ENCODE measurements around the gene TEAD1.

Gene TEAD1

DNA sequence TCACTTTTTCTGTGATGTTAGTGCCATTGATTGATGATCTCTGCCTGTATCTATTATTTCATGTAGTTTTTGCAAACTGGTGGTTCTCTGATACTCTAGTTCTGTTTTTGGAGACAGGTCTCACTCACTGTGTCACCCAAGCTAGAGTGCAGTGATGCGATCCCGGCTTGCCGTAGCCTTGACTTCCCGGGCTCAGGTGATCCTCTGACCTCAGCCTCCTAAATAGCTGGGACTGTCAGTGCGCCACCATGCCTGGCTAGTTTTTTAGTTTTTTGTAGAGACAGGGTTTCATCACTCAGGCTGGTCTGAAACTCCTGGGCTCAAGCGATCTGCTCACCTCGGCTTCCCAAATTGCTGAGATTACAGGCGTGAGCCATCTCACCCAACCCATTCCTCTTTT, 16.4 kb downstream of the TEAD1 start:
- Histone ChIP-seq H3K36me3 (ENCODE audit: control insufficient read depth, insufficient read depth, low read length) (no peaks in the 10 kb centered on the region), H3K4me1 (ENCODE audit: control insufficient read depth, insufficient read depth, low read length) (peaks cover 47% of the 10 kb centered on the region), H3K4me3 (ENCODE audit: low read length) (no peak overlapping the region), H3K9me3 (ENCODE audit: control insufficient read depth, low read length) (no peaks in the 10 kb centered on the region), H3K9ac (ENCODE audit: low read length) (no peak overlapping the region), H3K27me3 (ENCODE audit: control insufficient read depth, insufficient read depth, low read length) (no peaks in the 10 kb centered on the region)

- no peaks in the 10 kb centered on the region for H3K27me3 ChIP-seq (ENCODE audit: control insufficient read depth, insufficient read depth, low read length)
- no peak overlapping the region for H3K4me3 ChIP-seq (ENCODE audit: low read length)
- H3K9me3 ChIP-seq (ENCODE audit: control insufficient read depth, low read length) = no peaks in the 10 kb centered on the region
- peaks cover 48% of the 10 kb centered on the region for H3K4me1 ChIP-seq (ENCODE audit: control insufficient read depth, insufficient read depth, low read length)
- H3K36me3 ChIP-seq (ENCODE audit: control insufficient read depth, insufficient read depth, low read length) = no peaks in the 10 kb centered on the region
- no peak overlapping the region for H3K9ac ChIP-seq (ENCODE audit: low read length)
These were observed 17.3 kb downstream of the TEAD1 start for GRCh38 chr11:12691473-12691872.

GRCh38 chr11:12692229-12693075, 18.2 kb downstream of the TEAD1 start:
- Histone ChIP-seq H3K4me3 (ENCODE audit: low read length) (peak overlapping the region; percentile 6), H3K9ac (ENCODE audit: low read length) (peak overlapping the region; percentile 71), H3K36me3 (ENCODE audit: control insufficient read depth, insufficient read depth, low read length) (no peaks in the 10 kb centered on the region), H3K27me3 (ENCODE audit: control insufficient read depth, insufficient read depth, low read length) (no peaks in the 10 kb centered on the region), H3K9me3 (ENCODE audit: control insufficient read depth, low read length) (no peaks in the 10 kb centered on the region), H3K4me1 (ENCODE audit: control insufficient read depth, insufficient read depth, low read length) (peaks cover 45% of the 10 kb centered on the region)

DNA sequence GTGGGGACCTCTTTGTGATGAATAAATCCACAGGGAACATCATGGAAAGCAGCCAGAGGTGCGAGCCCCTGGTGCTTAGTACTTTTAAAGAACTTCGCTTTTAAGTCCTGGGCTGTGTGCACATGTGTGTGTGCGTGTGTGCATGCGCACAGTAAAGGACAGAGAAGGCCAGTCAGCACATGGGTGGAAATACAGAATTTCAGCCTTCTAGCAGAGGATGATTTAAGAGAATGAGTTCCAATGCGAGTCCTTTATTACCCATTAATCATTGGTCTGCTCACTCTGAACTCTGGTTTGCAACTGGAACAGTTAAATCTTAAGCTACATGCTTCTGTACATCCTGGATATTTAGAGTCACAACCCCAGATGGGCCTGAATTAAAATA, 18.9 kb downstream of the TEAD1 start:
- Histone ChIP-seq H3K36me3 (ENCODE audit: control insufficient read depth, insufficient read depth, low read length) (no peaks in the 10 kb centered on the region), H3K4me1 (ENCODE audit: control insufficient read depth, insufficient read depth, low read length) (peaks cover 39% of the 10 kb centered on the region), H3K4me3 (ENCODE audit: low read length) (peak overlapping the region; percentile 6), H3K27me3 (ENCODE audit: control insufficient read depth, insufficient read depth, low read length) (no peaks in the 10 kb centered on the region), H3K9me3 (ENCODE audit: control insufficient read depth, low read length) (no peaks in the 10 kb centered on the region), H3K9ac (ENCODE audit: low read length) (peak overlapping the region; percentile 71)

DNA sequence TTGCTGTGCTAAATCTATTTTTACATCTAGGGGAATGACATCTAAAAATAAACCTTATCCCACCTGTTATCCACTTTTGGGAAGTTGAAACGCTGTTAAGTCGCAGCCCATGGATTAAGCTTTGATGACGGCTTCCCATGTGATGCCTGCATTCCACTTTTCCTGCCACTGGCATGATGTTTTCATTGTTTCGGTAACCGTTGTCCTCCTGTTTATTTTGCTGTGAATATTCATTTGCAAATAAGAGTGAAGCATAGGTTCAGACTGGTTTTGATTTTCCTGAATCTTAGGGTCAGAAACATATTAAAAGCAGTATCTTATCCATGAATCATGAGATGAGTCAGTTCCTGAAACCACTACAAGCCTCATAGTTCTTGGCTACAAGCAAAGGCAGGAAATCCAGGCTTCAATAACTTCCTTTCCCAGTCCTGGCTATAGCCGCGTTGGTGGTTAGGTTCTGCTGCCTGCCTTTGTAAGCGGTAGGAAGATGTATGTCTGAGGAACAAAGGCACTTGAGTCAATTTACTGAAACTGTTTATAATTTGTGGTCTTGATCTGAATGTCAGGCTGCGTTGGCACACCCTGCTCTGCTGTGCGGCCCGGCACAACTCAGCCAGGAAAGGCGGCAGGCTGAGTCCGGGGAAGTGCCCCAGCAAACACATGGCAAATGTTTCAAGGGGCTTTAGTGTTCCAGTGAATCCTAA, 19.4 kb downstream of the TEAD1 start:
- Histone ChIP-seq H3K36me3 (ENCODE audit: control insufficient read depth, insufficient read depth, low read length) (no peaks in the 10 kb centered on the region), H3K27me3 (ENCODE audit: control insufficient read depth, insufficient read depth, low read length) (no peaks in the 10 kb centered on the region), H3K4me3 (ENCODE audit: low read length) (peak overlapping the region; percentile 6), H3K9me3 (ENCODE audit: control insufficient read depth, low read length) (no peaks in the 10 kb centered on the region), H3K4me1 (ENCODE audit: control insufficient read depth, insufficient read depth, low read length) (peaks cover 38% of the 10 kb centered on the region), H3K9ac (ENCODE audit: low read length) (peak overlapping the region; percentile 71)

GRCh38 chr11:12694183-12694531, 19.9 kb downstream of the TEAD1 start:
- H3K27me3 ChIP-seq (ENCODE audit: control insufficient read depth, insufficient read depth, low read length) = no peaks in the 10 kb centered on the region
- H3K9ac ChIP-seq (ENCODE audit: low read length) = peak overlapping the region; percentile 71
- no peaks in the 10 kb centered on the region for H3K9me3 ChIP-seq (ENCODE audit: control insufficient read depth, low read length)
- peaks cover 38% of the 10 kb centered on the region for H3K4me1 ChIP-seq (ENCODE audit: control insufficient read depth, insufficient read depth, low read length)
- H3K4me3 ChIP-seq (ENCODE audit: low read length) = no peak overlapping the region
- H3K36me3 ChIP-seq (ENCODE audit: control insufficient read depth, insufficient read depth, low read length) = no peaks in the 10 kb centered on the region

- H3K9me3 ChIP-seq (ENCODE audit: control insufficient read depth, low read length) = no peaks in the 10 kb centered on the region
- H3K9ac ChIP-seq (ENCODE audit: low read length) = no peak overlapping the region
- no peaks in the 10 kb centered on the region for H3K27me3 ChIP-seq (ENCODE audit: control insufficient read depth, insufficient read depth, low read length)
- no peak overlapping the region for H3K4me3 ChIP-seq (ENCODE audit: low read length)
- no peaks in the 10 kb centered on the region for H3K36me3 ChIP-seq (ENCODE audit: control insufficient read depth, insufficient read depth, low read length)
- H3K4me1 ChIP-seq (ENCODE audit: control insufficient read depth, insufficient read depth, low read length) = peaks cover 38% of the 10 kb centered on the region
These were observed 21.1 kb downstream of the TEAD1 start for GRCh38 chr11:12695221-12695794.

DNA sequence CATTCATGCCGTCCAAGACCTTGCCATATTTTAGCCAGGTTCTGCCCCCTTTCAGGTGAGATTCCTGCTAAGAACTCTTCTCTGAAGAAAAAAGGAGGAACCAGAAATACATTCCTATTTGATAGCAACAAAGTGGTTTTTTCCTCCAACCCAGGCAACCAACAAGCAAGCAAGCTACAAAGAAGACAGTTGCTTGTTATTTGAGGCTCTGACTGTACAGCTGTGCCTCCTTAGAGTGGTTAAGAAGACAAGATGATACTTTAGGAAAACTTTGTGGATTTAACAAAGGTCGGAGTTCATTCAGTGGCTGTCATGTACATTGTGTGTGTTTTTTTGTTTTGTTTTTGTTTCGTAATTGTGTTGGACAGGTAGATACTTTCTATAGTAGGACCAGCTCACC, 21.7 kb downstream of the TEAD1 start:
- Histone ChIP-seq H3K4me1 (ENCODE audit: control insufficient read depth, insufficient read depth, low read length) (peaks cover 38% of the 10 kb centered on the region), H3K4me3 (ENCODE audit: low read length) (no peak overlapping the region), H3K36me3 (ENCODE audit: control insufficient read depth, insufficient read depth, low read length) (no peaks in the 10 kb centered on the region), H3K9ac (ENCODE audit: low read length) (no peak overlapping the region), H3K27me3 (ENCODE audit: control insufficient read depth, insufficient read depth, low read length) (no peaks in the 10 kb centered on the region), H3K9me3 (ENCODE audit: control insufficient read depth, low read length) (no peaks in the 10 kb centered on the region)

DNA sequence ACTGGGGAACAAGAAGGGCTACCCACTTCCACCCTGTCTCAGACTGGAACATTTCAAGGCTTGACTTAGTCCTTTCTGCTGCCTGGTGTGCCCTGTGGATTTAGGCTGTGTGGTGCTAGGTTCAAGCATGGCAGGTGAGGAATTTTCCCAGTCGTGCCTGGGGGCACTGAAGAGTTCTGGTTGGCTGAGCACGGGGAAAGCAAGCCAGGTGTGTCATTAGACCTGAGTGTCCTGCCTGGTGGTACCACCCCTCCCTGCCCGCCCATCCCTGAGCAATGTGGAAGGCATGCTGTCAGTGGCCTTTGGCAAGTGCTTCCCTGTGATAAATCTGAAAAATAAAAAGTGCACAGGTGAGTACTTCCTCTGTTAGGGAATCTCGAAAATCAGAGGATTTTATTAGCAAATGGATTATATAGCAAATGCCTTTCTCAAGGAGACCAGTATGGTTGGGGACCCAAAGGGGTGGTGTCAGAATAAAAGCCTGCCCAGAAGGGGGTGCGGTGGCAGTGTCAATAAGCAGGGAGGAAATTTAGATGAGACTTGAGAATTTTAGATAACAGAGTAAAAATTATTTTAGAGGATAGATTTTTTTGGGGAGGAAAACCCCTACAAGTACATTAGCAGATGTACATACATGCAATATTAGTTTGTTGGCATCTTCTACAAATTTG, 22.8 kb downstream of the TEAD1 start:
- Histone ChIP-seq H3K27me3 (ENCODE audit: control insufficient read depth, insufficient read depth, low read length) (no peaks in the 10 kb centered on the region), H3K4me1 (ENCODE audit: control insufficient read depth, insufficient read depth, low read length) (peaks cover 32% of the 10 kb centered on the region), H3K9ac (ENCODE audit: low read length) (no peak overlapping the region), H3K36me3 (ENCODE audit: control insufficient read depth, insufficient read depth, low read length) (no peaks in the 10 kb centered on the region), H3K9me3 (ENCODE audit: control insufficient read depth, low read length) (no peaks in the 10 kb centered on the region), H3K4me3 (ENCODE audit: low read length) (no peak overlapping the region)

DNA sequence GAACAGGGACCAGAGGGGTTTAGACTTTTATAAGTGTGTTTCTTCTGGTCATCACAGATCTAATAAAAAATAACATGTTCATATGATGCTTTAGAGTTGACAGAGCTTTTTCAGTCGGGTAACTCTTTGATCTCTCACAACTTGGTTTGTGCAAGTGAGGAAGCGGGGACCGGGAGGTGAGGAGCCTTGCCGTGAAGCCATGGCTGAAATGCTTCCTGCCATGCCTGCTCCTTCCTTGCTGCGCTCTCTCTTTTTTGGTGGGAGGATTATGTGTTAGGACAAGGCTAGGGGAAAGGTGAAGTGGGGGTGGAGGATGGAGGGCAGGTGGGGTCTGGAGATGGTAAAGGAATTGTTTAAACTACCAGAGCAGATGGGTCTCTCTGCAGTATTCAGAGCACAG, 23.8 kb downstream of the TEAD1 start:
- Histone ChIP-seq H3K36me3 (ENCODE audit: control insufficient read depth, insufficient read depth, low read length) (no peaks in the 10 kb centered on the region), H3K9ac (ENCODE audit: low read length) (no peak overlapping the region), H3K9me3 (ENCODE audit: control insufficient read depth, low read length) (no peaks in the 10 kb centered on the region), H3K4me3 (ENCODE audit: low read length) (no peak overlapping the region), H3K4me1 (ENCODE audit: control insufficient read depth, insufficient read depth, low read length) (peaks cover 22% of the 10 kb centered on the region), H3K27me3 (ENCODE audit: control insufficient read depth, insufficient read depth, low read length) (no peaks in the 10 kb centered on the region)

DNA sequence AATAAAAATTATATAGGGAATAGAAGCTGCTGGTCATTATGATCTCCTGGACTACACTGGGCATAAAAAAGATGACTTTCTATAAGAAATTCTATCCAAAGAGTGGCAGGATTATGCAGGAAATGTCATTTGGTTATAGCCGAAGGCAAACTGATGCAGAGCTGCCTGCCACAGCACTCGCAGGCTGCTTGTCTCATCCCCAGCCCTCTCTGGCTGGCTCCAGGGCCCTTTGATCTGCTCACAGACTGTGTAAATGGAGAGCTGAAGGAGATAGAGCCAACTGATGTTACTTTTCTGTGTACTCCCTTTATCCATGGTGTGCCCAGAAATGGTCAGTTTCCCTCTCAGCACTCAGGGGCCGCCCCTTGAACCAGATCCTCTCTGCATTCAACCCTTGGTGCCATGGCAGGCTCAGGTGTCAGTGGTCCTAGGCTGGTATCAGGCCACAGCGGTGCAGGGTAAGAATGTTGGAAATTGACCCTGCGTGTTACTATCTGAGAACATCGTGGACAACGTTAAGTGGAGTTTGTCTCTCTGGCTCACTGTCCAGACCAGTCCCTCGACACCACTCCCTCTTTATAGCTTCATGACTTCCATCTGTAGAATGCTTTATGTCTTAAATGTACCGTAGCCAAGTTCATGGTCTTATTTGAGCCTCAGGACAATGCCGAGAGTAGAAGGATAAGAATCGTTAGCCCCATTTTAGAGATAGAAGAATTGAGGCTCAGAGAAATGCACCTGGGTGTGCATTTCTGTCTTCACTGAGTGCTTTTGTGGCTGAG, 27.8 kb downstream of the TEAD1 start:
- Histone ChIP-seq H3K9ac (ENCODE audit: low read length) (no peak overlapping the region), H3K9me3 (ENCODE audit: control insufficient read depth, low read length) (no peaks in the 10 kb centered on the region), H3K36me3 (ENCODE audit: control insufficient read depth, insufficient read depth, low read length) (no peaks in the 10 kb centered on the region), H3K4me3 (ENCODE audit: low read length) (no peak overlapping the region), H3K4me1 (ENCODE audit: control insufficient read depth, insufficient read depth, low read length) (peaks cover 11% of the 10 kb centered on the region), H3K27me3 (ENCODE audit: control insufficient read depth, insufficient read depth, low read length) (no peaks in the 10 kb centered on the region)

Measured in mucosa of stomach (tissue), 1 donor.